ENCODE results near the gene TSG101.

TSG101 gene

DNA sequence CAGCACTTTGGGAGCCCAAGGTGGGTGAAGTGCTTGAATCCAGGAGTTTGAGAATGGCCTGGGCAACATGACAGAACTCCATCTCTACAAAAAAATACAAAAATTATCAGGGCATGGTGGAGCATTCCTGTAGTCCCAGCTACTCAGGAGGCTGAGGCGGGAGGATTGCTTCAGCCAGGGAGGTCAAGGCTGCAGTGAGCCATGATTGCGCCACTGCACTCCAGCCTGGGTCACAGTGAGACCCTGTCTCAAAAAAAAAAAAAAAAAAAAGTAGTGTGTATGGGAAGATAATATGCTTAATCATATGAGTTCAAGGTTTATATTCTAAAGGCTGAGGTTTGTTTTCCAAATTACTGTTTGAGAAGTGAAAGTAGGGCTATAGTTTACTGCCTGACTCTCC is 60.3 kb downstream of the TSG101 start:
- no peak overlapping the region for H3K27ac ChIP-seq (ENCODE audit: low read depth, low read length)
- no peaks in the 10 kb centered on the region for H3K36me3 ChIP-seq (ENCODE audit: insufficient read depth, low read length)
- no peak overlapping the region for H3K9ac ChIP-seq (ENCODE audit: low read depth, low read length)
- no peak overlapping the region for H3K4me3 ChIP-seq (ENCODE audit: low read length)
- no peaks in the 10 kb centered on the region for H3K9me3 ChIP-seq (ENCODE audit: insufficient read depth, low read depth, low read length)
- H3K4me1 ChIP-seq (ENCODE audit: insufficient read depth, low read length) = no peaks in the 10 kb centered on the region
- H3K27me3 ChIP-seq (ENCODE audit: insufficient read depth, low read length) = no peaks in the 10 kb centered on the region
- WGBS = 90% methylated on average over 2 of the region's 2 CpGs

DNA sequence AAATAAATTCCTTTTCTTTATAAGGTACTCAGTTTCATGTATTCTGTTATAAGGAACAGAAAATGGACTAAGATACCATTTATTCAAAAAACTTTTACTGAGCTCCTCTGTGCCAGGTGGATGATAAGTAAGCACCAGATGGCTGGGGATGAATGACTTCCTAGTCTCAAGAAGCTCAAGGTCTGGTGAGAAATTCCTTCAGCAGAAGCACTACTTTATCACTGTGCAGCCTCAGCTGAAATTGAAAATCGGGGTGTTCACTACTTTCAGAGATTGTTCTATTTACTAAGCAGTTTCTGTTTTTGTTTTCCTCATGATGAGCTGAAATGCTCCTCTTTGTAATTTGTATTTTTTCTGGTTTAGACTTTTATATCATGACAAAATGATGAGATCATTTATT is 63.3 kb downstream of the TSG101 start:
- 73% methylated on average over 1 of the region's 1 CpG for WGBS

DNA sequence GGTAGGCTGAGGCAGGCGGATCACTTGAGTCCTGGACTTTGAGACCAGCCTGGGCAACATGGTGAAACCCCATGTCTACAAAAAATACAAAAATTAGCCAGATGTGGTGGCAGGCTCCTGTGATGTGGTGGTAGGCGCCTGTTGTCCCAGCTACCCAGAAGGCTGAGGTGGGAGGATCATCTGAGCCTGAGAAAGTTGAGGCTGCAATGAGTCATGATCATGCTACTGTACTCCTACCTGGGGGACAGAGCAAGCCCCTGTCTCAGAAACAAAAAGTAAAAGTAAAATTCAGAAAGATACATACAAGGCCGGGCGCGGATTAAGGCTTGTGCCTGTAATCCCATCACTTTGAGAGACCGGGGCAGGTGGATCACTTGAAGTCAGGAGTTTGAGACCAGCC is 64.8 kb downstream of the TSG101 start:
- Histone ChIP-seq H3K9me3 (ENCODE audit: insufficient read depth, low read depth, low read length) (no peaks in the 10 kb centered on the region), H3K4me1 (ENCODE audit: insufficient read depth, low read length) (no peaks in the 10 kb centered on the region), H3K27ac (ENCODE audit: low read depth, low read length) (no peak overlapping the region), H3K36me3 (ENCODE audit: insufficient read depth, low read length) (no peaks in the 10 kb centered on the region), H3K27me3 (ENCODE audit: insufficient read depth, low read length) (no peaks in the 10 kb centered on the region), H3K4me3 (ENCODE audit: low read length) (no peak overlapping the region), H3K9ac (ENCODE audit: low read depth, low read length) (no peak overlapping the region)
- WGBS = 98% methylated on average over 6 of the region's 6 CpGs

More for the DNA sequence above, 63.3 kb downstream of the TSG101 start:
- no peaks in the 10 kb centered on the region for H3K4me1 ChIP-seq (ENCODE audit: insufficient read depth, low read length)
- no peak overlapping the region for H3K4me3 ChIP-seq (ENCODE audit: low read length)
- H3K9ac ChIP-seq (ENCODE audit: low read depth, low read length) = no peak overlapping the region
- no peaks in the 10 kb centered on the region for H3K27me3 ChIP-seq (ENCODE audit: insufficient read depth, low read length)
- H3K36me3 ChIP-seq (ENCODE audit: insufficient read depth, low read length) = no peaks in the 10 kb centered on the region
- no peak overlapping the region for H3K27ac ChIP-seq (ENCODE audit: low read depth, low read length)
- H3K9me3 ChIP-seq (ENCODE audit: insufficient read depth, low read depth, low read length) = no peaks in the 10 kb centered on the region

DNA sequence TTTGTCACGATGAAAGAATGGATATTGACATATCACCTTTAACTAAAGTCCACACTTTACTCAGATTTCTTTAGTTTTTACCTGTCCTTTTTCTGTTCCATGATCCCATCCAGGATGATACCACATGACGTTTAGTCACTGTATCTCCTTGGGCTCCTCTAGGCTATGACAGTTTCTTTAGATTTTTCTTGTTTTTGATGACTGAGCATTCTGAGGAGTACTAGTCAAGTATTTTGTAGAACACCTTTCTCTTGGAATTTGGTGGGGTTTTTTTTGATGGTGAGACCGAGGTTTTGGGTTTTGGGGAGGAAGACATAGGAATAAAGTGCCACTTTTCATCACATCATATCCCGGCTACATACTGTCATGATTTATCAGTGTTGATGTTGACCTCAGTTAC is 67.1 kb downstream of the TSG101 start:
- Histone ChIP-seq H3K4me3 (ENCODE audit: low read length) (no peak overlapping the region), H3K9ac (ENCODE audit: low read depth, low read length) (no peak overlapping the region), H3K9me3 (ENCODE audit: insufficient read depth, low read depth, low read length) (no peaks in the 10 kb centered on the region), H3K27me3 (ENCODE audit: insufficient read depth, low read length) (no peaks in the 10 kb centered on the region), H3K4me1 (ENCODE audit: insufficient read depth, low read length) (no peaks in the 10 kb centered on the region), H3K36me3 (ENCODE audit: insufficient read depth, low read length) (no peaks in the 10 kb centered on the region), H3K27ac (ENCODE audit: low read depth, low read length) (no peak overlapping the region)
- WGBS = 98% methylated on average over 4 of the region's 4 CpGs

DNA sequence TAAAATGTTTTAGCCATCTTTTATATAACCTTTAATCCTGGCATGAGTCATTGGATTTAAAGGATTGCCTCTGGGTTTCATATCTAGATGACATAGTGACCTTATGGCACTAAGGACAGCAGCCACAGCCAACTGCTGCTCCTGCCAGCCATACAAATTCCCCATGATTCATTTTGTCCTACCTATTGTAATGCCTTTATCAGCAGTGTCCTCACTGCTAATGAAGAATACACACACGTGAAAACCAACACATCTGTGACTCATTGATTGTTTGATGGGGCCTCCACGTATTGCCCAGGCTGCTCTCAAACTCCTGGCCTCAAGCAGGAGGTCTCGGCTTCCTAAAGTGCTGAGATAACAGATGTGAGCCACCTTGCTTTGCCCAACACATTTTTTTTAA is 69.3 kb downstream of the TSG101 start:
- Histone ChIP-seq H3K9me3 (ENCODE audit: insufficient read depth, low read depth, low read length) (no peaks in the 10 kb centered on the region), H3K27me3 (ENCODE audit: insufficient read depth, low read length) (no peaks in the 10 kb centered on the region), H3K4me1 (ENCODE audit: insufficient read depth, low read length) (no peaks in the 10 kb centered on the region), H3K36me3 (ENCODE audit: insufficient read depth, low read length) (no peaks in the 10 kb centered on the region), H3K9ac (ENCODE audit: low read depth, low read length) (no peak overlapping the region), H3K4me3 (ENCODE audit: low read length) (no peak overlapping the region), H3K27ac (ENCODE audit: low read depth, low read length) (no peak overlapping the region)
- WGBS = 78% methylated on average over 3 of the region's 3 CpGs

DNA sequence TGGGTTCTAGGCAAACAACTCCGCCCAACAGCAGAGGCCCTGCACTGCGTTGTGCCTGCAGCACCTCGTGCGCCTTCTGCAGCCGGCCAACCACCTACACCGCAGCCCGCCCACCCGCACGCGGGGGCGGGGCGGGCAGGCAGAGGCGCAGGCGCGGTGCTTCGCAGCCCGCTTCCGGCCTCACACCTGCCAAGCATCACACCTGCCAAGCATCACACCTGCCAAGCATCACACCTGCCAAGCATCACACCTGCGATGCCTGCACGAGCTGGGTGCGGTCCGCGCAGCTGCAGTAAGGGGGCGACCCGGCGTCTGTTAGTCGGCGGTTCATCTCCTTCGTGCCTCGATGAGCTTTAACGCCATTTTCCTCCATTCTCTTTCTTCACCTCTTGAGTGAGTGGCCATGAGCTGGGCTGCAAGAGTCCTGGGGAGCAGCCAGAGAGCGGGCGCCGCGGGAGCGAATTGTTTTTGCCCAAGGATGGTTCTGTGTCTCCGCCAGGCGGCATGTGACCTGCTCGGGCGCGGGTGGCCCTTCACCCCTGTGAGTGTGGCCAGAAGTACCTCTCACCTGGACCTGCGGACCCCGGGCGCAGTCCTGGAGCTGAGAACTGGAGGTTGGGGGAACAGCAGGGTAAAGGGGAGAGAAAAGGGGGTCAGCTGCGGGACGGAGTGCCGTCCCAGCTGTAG is 70.9 kb downstream of the TSG101 start, which contains the start of gene LDHAL6A:
Gene LDHAL6A (plus strand): TSS at position 171 of the 687 bp plus-strand sequence. CDS start 825 bp downstream, outside the sequence.
- H3K36me3 ChIP-seq (ENCODE audit: insufficient read depth, low read length) = no peaks in the 10 kb centered on the region
- 93% methylated on average over 47 of the region's 47 CpGs for WGBS
- H3K27me3 ChIP-seq (ENCODE audit: insufficient read depth, low read length) = no peaks in the 10 kb centered on the region
- no peaks in the 10 kb centered on the region for H3K4me1 ChIP-seq (ENCODE audit: insufficient read depth, low read length)
- no peak within 1 kb of the TSS for H3K27ac ChIP-seq (ENCODE audit: low read depth, low read length)
- H3K4me3 ChIP-seq (ENCODE audit: low read length) = no peak within 1 kb of the TSS
- no peaks in the 10 kb centered on the region for H3K9me3 ChIP-seq (ENCODE audit: insufficient read depth, low read depth, low read length)
- H3K9ac ChIP-seq (ENCODE audit: low read depth, low read length) = no peak within 1 kb of the TSS

DNA sequence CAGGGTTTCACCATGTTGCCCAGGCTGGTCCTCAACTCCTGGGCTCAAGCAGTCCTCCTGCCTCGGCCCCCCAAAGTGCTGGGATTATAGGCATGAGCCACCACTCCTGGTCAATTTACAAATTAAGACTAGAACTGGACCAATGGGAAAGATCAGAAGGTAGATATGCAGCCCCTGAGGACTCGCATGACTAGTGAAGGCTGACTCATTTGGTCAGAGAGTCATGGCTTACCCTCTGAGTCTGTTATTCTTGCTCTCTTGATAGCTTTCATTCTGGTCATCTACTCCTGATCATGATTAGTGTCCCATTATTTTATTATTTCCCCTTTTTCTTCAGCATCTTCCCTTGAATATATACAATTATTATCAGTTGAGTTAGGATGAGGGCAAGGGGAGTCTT is 73.8 kb downstream of the TSG101 start:
- 73% methylated on average over 2 of the region's 2 CpGs for WGBS
- Histone ChIP-seq H3K27me3 (ENCODE audit: insufficient read depth, low read length) (no peaks in the 10 kb centered on the region), H3K27ac (ENCODE audit: low read depth, low read length) (no peak overlapping the region), H3K9me3 (ENCODE audit: insufficient read depth, low read depth, low read length) (no peaks in the 10 kb centered on the region), H3K4me3 (ENCODE audit: low read length) (no peak overlapping the region), H3K4me1 (ENCODE audit: insufficient read depth, low read length) (no peaks in the 10 kb centered on the region), H3K36me3 (ENCODE audit: insufficient read depth, low read length) (no peaks in the 10 kb centered on the region), H3K9ac (ENCODE audit: low read depth, low read length) (no peak overlapping the region)

DNA sequence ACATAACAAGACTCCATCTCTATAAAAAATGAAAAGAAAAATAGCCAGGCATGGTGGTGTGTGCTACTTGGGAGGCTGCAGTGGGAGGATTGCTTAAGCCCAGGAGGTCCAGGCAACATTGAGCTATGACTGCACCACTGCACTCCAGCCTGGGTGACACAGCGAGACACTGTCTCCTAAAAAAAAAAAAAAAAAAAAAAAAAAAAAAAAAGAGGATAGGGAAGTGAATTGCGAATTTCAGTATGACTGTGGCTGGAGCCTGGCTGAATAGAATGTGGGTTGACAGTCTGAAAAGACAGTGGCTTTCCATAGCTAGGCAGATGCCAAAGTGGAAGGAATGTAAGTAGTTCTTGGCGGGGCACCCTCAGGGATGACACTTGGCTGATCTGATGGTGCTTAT is 77.5 kb downstream of the TSG101 start:
- Histone ChIP-seq H3K27me3 (ENCODE audit: insufficient read depth, low read length) (no peaks in the 10 kb centered on the region), H3K4me3 (ENCODE audit: low read length) (no peak overlapping the region), H3K9ac (ENCODE audit: low read depth, low read length) (no peak overlapping the region), H3K4me1 (ENCODE audit: insufficient read depth, low read length) (no peaks in the 10 kb centered on the region), H3K36me3 (ENCODE audit: insufficient read depth, low read length) (no peaks in the 10 kb centered on the region), H3K9me3 (ENCODE audit: insufficient read depth, low read depth, low read length) (no peaks in the 10 kb centered on the region), H3K27ac (ENCODE audit: low read depth, low read length) (no peak overlapping the region)
- 87% methylated on average over 2 of the region's 3 CpGs for WGBS

DNA sequence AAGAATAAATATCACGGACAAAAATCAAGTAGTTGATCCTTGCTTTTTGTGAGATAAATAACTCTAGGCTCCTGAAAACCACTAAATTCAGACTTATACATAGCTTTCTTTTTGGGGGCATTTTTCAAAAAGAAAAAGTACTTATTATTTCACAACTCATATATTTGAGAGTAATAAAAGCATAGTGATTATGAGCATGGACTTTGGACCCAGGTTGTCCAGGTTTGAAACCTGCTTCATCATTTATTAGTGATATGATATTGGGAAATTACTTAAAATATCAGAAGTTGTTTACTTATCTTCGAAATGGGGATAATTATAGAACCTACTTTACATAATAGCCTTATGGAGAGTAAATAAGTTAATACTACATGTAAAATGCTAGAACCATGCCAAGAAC is 88.1 kb downstream of the TSG101 start:
- Histone ChIP-seq H3K9me3 (ENCODE audit: insufficient read depth, low read depth, low read length) (no peaks in the 10 kb centered on the region), H3K4me1 (ENCODE audit: insufficient read depth, low read length) (no peaks in the 10 kb centered on the region), H3K27me3 (ENCODE audit: insufficient read depth, low read length) (no peaks in the 10 kb centered on the region), H3K4me3 (ENCODE audit: low read length) (no peak overlapping the region), H3K36me3 (ENCODE audit: insufficient read depth, low read length) (no peaks in the 10 kb centered on the region), H3K9ac (ENCODE audit: low read depth, low read length) (no peak overlapping the region), H3K27ac (ENCODE audit: low read depth, low read length) (no peak overlapping the region)
- WGBS = no CpG with 5 or more reads among the region's 2 CpGs

Data from HUES64 (cell line).